Amniotic stem cell (primary cell): ENCODE measurements around the gene ZSCAN9.
A peak's percentile ranks its signal among the peaks of the same experiment; 100 is the strongest.

Experiments
- DNase-seq: peaks from one replicate; lab custom pipeline; 2025; lab: John Stamatoyannopoulos, UW

The ZSCAN9 gene

DNA sequence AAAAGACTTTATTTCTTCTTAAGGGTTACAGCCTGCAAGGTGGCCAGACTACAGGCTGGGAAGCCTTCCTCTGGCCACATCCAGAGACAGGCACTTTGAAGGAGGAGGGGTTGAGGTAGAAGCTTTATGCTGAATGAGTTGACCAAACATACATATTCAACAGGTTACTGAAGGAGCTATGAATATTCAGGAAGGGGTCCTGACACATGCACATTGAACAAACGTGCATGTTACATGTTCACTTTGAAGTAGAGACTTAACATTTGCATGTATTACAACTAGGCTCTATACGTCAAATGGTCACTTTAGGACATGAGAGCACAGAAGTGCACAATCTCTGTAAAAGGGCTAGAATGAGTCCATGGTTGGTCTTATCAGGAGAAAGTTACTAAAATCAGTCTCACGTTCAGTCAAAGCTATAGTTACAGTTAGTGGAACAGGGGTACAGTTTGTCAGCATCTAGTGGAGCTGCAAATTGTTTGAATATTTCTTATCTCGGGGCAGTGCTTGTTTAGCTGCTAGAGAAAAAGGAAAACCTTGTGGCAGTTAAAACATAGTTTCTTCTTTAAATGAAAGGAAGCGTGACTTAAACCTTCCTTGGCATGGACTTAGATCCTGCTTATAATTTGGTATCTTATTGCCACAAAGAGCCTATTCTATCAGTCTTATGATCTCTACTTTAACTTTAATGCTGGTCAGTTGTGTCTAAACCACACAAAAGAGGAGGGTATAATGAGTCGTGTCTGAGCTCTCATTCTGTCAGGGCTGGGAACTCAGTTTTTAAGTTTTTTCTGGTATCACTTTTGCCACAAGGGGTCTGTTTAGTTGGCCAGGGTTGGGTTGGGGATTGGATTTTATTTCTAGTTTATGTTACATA, 4.6 kb upstream of the ZSCAN9 start:
- DNase-seq, result no peak

DNA sequence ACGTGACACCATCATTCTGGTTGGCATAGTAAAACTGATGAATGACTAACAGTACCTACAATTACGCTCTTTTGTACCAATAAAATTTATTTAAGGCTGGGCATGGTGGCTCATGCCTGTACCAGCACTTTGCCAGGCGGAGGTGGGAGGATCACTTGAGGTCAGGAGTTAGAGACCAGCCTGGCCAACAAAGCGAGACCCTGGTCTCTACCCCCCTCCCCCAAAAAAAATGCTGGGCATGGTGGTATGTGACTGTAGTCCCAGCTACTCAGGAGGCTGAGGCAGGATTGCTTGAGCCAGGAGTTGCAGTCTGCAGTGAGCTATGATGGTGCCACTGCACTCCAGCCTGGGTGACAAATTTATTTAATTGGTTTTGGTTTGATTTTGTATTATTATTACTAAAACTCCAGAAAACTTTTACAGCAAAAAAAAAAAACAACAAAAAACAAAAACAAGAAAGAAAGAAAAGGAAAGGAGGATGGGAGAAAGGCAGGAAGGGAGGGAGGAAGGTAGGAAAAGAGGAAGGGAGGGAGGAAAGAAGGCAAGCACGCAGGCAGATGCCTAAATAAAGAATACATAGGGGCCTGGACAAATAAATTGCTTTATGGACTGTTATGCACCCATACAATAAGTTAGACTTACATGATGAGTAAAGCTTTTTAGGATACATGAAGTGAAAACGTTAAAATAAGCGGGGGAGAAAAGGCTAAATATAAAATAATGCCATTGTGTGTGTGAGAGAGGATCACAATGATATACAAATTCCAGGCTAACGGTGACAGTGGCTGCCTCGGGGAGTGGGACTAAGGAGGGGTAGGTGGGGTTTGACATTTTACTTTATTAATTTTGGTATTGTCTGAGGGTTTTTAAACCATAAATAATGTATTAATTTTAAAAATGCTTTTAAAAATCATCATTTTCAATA, 682 bp upstream of the ZSCAN9 start:
- no peak for DNase-seq

DNA sequence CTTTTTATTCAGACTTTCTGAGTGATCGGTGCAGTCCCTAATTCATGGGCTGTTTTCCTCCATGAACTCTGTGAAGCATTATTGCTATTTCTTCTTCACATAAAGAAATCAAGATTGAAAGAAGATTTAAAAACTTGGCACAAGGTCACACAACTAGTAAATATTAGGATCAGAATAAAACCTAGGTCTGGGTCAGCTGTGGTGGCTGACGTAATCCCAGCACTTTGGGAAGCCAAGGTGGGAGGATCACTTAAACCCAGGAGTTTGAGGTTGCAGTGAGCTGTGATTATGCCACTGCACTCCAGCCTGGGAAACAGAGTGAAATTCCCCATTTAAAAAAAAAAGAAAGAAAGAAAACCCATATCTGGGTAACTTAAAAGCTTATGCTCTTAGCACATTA, 1.4 kb downstream of the ZSCAN9 start:
- DNase-seq, result no peak

GRCh38 chr6:28232785-28233184, 7.7 kb downstream of the ZSCAN9 start:
- DNase-seq, result no peak

- DNase-seq, result no peak
These were observed 10.9 kb downstream of the ZSCAN9 start for GRCh38 chr6:28235912-28236452.

DNA sequence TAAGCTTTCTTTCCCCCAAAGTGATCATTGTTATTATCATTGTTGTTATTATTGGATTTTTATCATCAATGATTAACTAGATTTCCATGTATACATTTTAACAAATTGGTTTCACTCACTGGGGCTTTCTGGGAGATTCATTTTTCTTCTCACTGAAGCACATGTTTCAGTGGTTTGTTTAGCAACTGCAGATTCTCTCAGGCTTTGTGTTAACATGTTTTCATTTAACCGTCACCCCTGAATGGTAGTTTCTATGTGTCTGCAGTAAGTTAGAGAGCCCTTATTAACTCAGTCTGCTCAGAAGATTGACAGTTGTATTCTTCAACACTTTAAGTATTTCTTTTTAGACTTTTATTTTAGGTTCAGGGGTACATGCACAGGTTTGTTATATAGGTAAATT, 14.6 kb downstream of the ZSCAN9 start:
- no peak for DNase-seq

DNA sequence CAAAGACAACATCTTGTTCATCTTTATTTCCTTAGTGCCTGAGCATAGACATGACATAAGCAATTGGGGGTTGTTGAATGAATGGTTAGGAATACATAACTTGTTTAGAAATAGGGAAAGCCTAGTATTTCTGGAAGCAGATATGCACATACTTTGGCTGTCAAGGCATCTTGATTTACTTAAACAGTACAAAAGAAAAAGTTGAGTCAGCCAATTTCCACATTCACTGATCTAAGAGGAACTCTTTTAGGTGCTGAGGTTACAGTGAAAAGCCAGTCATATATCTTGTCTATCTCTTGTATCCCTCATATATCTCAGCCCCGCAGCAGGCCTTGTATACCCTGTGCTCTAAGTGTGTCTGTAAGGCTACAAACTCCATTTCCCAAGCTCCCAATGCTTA, 15.4 kb downstream of the ZSCAN9 start:
- DNase-seq, result no peak

- no peak for DNase-seq
These were observed 18.9 kb downstream of the ZSCAN9 start for GRCh38 chr6:28243946-28244345.

GRCh38 chr6:28245206-28245941, 20.3 kb downstream of the ZSCAN9 start:
- DNase-seq, result no peak

GRCh38 chr6:28248916-28249315, 23.8 kb downstream of the ZSCAN9 start:
- DNase-seq, result no peak

GRCh38 chr6:28250747-28251146, 25.7 kb downstream of the ZSCAN9 start:
- no peak for DNase-seq

- DNase-seq, result no peak
These were observed 26.6 kb downstream of the ZSCAN9 start for GRCh38 chr6:28251661-28252008.

DNA sequence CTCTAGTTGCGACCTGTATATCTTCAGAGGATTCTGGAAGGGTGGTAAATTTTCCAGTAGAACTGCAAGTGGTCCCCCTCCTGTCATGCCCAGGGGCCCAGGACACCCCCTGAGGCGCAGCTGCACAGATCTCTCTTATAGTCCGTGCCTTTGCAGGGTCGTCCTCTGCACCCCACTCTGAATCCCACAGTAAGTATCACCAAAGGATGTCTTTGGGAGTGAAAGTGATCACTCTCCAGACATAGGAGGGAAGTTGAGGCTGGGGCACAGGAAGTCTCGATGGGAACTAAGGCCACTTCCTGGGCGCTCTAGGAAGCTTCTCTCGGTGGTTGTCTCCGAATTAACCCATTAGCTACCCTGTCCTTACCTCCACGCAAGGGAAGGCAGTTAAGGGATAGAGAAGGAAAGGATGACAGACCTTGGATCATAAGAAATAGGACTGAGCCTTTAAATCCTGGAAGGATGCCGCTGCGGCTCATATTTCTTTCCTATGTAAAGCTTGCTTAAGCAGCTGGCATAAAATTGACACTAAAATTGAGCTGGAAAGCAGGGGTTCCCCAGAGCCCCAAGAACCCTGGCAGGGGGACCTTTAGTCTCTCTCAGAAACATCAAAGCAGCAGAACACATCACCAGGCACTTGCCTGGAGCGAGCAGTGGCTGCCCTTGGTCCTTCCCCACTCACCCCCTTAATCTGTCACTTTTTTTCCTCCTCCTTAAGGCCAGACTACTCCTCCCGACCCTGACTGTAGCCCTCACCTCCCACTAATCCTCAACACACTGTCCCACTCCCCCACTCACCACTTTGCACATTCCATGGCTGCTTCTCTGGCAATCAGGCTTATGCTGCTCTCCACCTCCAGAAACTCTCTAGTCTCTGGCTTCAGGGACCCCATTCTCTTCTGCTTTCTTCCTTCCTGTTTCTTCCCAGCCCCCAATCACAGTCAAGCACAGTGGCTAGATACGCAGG, 27.2 kb downstream of the ZSCAN9 start, which contains the start of gene ZKSCAN4:
Gene ZKSCAN4, minus strand, starts transcription at position 261 of the 967 bp plus-strand sequence. CDS start 289 bp downstream, outside the sequence.
- DNase-seq, result peak; percentile 46

DNA sequence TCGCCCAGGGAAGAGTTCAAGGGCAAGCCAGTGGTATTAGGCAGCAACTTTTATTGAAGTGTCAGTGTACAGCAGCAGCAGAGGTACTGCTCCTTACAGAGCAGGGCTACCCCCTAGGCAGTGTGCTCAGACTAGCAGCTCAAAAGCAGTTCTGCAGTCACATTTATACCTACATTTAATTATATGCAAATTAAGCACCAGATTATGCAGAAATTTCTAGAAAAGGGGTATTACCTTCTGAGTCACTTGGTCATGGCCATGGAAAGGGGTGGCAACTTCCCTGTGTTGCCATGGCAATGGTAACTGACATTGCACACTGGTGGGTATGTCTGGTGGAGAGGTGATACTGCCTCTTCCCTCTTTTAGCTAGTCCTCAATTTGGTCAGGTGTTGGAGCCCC, 29.0 kb downstream of the ZSCAN9 start:
- DNase-seq, result no peak

GRCh38 chr6:28257042-28257441, 32.0 kb downstream of the ZSCAN9 start:
- DNase-seq, result no peak

DNA sequence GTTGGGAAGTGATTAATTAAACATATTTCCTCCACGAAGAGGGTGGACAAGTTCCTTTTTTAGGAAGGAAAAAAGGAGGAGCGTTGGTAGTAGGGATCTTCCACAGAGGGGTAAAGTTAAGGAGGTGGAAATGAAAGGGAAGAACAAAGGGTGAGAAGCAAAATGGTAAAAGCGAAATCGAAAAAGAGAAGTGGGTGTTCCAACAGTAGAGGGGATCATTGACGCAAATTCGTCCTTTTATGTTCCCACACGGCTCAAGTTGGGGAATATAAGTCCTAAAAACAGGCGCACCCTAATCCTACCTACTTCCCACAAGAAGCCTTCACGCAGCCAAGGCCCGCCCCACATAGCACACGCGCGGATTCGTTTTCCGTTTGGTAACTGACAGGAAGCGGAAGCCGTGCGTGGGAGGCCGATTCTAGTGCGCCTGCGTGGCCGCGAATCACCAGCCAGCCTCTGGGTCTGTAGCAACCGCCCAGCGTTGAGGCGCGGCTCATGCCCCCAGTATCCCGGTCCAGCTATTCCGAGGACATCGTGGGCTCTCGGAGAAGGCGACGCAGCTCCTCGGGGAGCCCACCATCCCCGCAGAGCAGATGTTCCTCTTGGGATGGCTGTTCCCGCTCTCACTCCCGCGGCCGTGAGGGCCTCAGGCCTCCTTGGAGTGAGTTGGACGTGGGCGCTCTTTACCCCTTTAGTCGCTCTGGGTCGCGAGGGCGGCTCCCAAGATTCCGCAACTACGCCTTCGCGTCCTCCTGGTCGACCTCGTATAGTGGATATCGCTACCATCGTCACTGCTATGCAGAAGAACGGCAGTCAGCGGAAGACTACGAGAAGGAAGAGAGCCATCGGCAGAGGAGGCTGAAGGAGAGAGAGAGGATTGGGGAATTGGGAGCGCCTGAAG, 34.1 kb downstream of the ZSCAN9 start, which contains the start of gene NKAPL:
Gene NKAPL, plus strand, starts transcription at position 421 of the 901 bp plus-strand sequence. Its CDS starts 75 bp downstream, at position 496.
- DNase-seq, result no peak

DNA sequence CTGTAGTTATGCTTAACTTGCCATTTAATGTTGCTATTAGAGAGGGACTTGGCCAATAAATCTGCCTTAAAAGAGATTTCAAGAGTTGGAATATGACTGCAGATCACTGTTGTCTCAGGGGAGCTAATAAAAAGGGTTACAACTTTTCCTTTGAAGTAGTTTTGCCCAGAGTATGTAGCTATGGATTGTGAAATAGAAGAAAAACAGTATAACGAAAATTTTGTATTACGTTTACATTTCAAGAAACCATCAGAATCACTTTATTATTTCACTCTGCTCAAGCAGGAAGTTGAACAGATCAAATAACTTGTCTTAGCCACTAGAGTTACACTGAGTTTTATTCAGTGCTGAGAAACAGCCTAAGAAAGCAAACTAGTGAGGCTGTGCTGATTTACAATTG, 38.8 kb downstream of the ZSCAN9 start:
- DNase-seq, result no peak

- DNase-seq, result no peak
These were observed 39.8 kb downstream of the ZSCAN9 start for GRCh38 chr6:28264834-28265401.

DNA sequence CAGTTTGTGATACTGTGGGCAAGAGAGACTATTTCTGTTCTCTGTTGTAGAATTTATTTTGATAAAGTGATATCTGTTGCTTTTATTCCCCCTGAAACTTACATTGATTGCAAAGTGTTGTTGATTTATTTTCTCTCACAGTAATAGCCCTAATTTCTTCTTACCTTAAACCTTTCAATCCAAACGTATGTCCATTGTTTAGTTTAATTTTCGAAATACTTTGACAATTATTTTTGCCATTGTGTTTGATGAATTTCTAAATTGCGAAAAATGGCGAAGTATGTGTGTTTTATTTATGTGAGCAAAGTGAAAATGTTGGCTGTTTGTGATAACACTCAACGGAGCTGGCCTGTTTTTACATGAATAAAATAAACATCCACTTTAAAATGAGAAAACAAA, 41.5 kb downstream of the ZSCAN9 start:
- DNase-seq, result no peak
